Calu3 (cell line): ENCODE results near the gene MAS1. TPM values are rescaled to one million over a fixed set of nuclear protein-coding genes. Genes with fewer than 3 reads are reported as not detected.

Source experiments
- BruUV-seq: library from RNA; stranded (reverse); fragments of 400-500 nt; replicated peaks from 2 replicates; lab custom pipeline; 2021; lab: Mats Ljungman, UMichigan
- CTCF ChIA-PET: fragments of 300-600 bp; sonication (Branson Sonifier 250); formaldehyde crosslinking; loops from one replicate; lab custom pipeline; 2022; ENCODE audit warnings: antibody characterized with exemption; lab: Charles Lee
- DNase-seq: peaks from one replicate; pipeline ENCODE4 v3.0.0; 2022
- H3K27ac Mint-ChIP-seq: one replicate; pipeline ENCODE4 v1.8.0; 2022; ENCODE audit warnings: mixed read lengths; ENCODE audit not compliant: unreplicated experiment
- H3K27me3 Mint-ChIP-seq: one replicate; pipeline ENCODE4 v1.8.0; 2022; ENCODE audit warnings: mixed read lengths; ENCODE audit not compliant: unreplicated experiment
- H3K36me3 Mint-ChIP-seq: one replicate; pipeline ENCODE4 v1.8.0; 2022; ENCODE audit warnings: mild to moderate bottlenecking, moderate library complexity, mixed read lengths; ENCODE audit not compliant: insufficient read depth, unreplicated experiment
- H3K4me1 Mint-ChIP-seq: one replicate; pipeline ENCODE4 v1.8.0; 2022; ENCODE audit warnings: mild to moderate bottlenecking, low read depth, mixed read lengths; ENCODE audit not compliant: unreplicated experiment
- H3K4me3 Mint-ChIP-seq: one replicate; pipeline ENCODE4 v1.8.0; 2022; ENCODE audit warnings: mild to moderate bottlenecking, low read depth, moderate library complexity, mixed read lengths; ENCODE audit not compliant: unreplicated experiment
- H3K9me3 Mint-ChIP-seq: one replicate; pipeline ENCODE4 v1.8.0; 2022; ENCODE audit warnings: low read depth, mixed read lengths; ENCODE audit not compliant: unreplicated experiment
- intact Hi-C: fragments of 100-400 bp; cut with micrococcal nuclease; formaldehyde crosslinking; loops from one replicate; pipeline ENCODE4 v1.10.0; 2022; ENCODE audit not compliant: unreplicated experiment
- total RNA-seq: library from RNA; stranded (reverse); gene quantifications from 2 replicates; pipeline ENCODE4 v1.2.3, GENCODE V29; 2022
- TF ChIP-seq, protein P1 (sequence below): fragments of 200-600 bp; IDR thresholded peaks from one replicate; pipeline ENCODE4 v1.8.0; 2022; ENCODE audit warnings: antibody characterized with exemption; ENCODE audit not compliant: unreplicated experiment

Gene MAS1
- total RNA-seq, 1 experiment from 2014 or later: not detected

DNA sequence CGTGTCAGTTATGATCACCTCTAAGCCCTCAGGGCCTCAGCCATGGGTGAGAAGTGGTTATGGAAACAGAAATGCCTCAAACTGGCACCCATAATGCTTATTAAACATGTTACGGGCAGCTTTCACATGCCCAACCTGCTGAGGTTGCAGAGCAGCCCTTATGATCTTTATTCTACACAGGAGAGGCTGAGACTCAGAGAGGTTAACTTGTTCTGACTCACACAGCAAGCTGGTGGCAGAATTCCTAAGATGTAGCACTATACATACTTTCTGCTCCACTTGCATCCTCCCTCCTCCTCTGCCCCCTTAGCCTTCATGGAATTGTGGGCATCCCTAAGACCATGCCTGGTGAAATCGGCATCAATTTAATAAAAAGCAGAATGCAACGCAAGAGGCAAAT is 43.4 kb downstream of the MAS1 start:
- Mint-ChIP-seq H3K27ac (no peak overlapping the region), H3K4me3 (no peak overlapping the region), H3K4me1 (peaks cover 9% of the 10 kb centered on the region), H3K27me3 (no peaks in the 10 kb centered on the region), H3K9me3 (no peaks in the 10 kb centered on the region), H3K36me3 (no peaks in the 10 kb centered on the region)
- no TSS peak for BruUV-seq
- CTCF ChIA-PET: no interaction called here
- DNase-seq: no peak
- TF ChIP-seq, protein P1, sequence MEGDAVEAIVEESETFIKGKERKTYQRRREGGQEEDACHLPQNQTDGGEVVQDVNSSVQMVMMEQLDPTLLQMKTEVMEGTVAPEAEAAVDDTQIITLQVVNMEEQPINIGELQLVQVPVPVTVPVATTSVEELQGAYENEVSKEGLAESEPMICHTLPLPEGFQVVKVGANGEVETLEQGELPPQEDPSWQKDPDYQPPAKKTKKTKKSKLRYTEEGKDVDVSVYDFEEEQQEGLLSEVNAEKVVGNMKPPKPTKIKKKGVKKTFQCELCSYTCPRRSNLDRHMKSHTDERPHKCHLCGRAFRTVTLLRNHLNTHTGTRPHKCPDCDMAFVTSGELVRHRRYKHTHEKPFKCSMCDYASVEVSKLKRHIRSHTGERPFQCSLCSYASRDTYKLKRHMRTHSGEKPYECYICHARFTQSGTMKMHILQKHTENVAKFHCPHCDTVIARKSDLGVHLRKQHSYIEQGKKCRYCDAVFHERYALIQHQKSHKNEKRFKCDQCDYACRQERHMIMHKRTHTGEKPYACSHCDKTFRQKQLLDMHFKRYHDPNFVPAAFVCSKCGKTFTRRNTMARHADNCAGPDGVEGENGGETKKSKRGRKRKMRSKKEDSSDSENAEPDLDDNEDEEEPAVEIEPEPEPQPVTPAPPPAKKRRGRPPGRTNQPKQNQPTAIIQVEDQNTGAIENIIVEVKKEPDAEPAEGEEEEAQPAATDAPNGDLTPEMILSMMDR: no peak
- intact Hi-C loops: no loop called here

DNA sequence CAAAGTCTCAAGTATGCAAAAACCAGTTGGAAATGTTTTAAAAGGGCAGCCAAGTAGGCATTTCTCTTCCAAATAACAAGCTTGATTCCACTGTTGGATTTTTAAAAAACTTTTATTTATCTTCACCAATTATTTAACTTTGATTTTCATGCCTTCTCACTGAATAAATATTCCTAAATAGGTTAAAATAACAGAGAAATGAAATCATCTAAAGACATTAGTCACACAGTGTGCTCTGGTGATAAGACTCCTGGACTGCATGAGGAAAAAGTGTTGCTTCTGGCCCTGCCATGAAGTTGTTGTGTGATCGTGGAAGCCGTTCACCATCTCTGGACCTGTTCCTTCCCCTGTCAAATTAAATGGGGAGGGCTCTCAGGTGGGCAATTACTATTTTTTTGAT is 44.3 kb downstream of the MAS1 start:
- no peaks in the 10 kb centered on the region for H3K9me3 Mint-ChIP-seq
- H3K27me3 Mint-ChIP-seq: no peaks in the 10 kb centered on the region
- TF ChIP-seq, protein P1: no peak
- DNase-seq: no peak
- intact Hi-C loops: no loop called here
- CTCF ChIA-PET: no interaction called here
- H3K27ac Mint-ChIP-seq: no peak overlapping the region
- peaks cover under 1% of the 10 kb centered on the region for H3K4me1 Mint-ChIP-seq
- H3K4me3 Mint-ChIP-seq: no peak overlapping the region
- BruUV-seq: no TSS peak
- H3K36me3 Mint-ChIP-seq: no peaks in the 10 kb centered on the region

DNA sequence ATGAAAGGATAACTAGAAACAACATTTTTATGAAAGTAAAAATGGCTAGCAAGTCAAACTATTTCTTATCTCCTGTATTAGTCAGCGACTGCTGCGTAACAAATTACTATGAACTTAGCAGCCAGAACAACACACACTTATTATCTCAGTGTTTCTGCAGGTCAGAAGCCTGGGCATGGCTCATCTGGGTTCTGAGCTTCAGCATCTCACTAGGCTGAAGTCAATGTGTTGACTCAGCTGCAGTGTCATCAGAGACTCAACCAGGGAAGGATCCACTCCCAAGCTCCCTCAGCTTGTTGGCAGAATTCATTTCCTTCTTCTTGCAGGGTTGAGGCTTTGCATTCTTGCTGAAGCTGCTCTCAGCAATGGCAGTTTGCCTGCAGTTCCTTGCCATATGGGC is 44.8 kb downstream of the MAS1 start:
- Mint-ChIP-seq H3K4me1 (no peaks in the 10 kb centered on the region), H3K27me3 (no peaks in the 10 kb centered on the region), H3K4me3 (no peak overlapping the region), H3K9me3 (no peaks in the 10 kb centered on the region), H3K36me3 (no peaks in the 10 kb centered on the region), H3K27ac (no peak overlapping the region)
- TF ChIP-seq, protein P1: no peak
- CTCF ChIA-PET: no interaction called here
- no peak for DNase-seq
- BruUV-seq: no TSS peak
- intact Hi-C loops: no loop called here

DNA sequence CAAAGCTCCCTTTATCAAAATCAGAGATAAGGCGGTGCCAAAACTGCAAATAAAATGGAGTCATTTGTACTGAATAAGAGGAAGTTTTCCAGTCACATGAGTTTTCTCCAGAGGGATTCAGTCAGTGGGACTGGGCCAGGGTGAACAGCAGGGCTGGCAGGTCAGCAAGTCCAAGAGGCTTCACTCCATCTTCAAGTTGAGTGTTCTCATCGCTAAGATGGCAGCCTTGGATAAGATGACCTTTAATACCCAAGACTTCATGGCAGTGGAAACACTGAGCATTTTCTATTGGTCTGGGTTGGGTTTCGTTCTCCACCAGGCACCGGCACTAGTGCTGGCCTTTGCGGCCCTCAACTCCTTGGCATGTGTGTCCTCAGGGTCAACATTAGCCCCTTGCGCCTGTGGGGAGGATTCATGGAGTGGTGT is 48.8 kb downstream of the MAS1 start:
- intact Hi-C loops: loop anchor here (5.0 kb wide), 1 partner anchor 152 kb away; the partner anchor contains the start of gene TCP1

More for the DNA sequence above, 48.8 kb downstream of the MAS1 start:
- Mint-ChIP-seq H3K27me3 (peaks cover 24% of the 10 kb centered on the region), H3K36me3 (no peaks in the 10 kb centered on the region), H3K4me1 (no peaks in the 10 kb centered on the region), H3K9me3 (peaks cover 7% of the 10 kb centered on the region), H3K4me3 (no peak overlapping the region), H3K27ac (no peak overlapping the region)
- BruUV-seq: no TSS peak
- no peak for DNase-seq
- CTCF ChIA-PET: no interaction called here
- TF ChIP-seq, protein P1: no peak

Other genes with a start within 250 kb of the MAS1 start
- gene SOD2, start 197.7 kb upstream of the MAS1 start, total RNA-seq: 143 and 202 TPM in 2 replicates
- gene WTAP, start 163.5 kb upstream of the MAS1 start, total RNA-seq: 91.8 and 103 TPM in 2 replicates
- 92.3 and 108 TPM in 2 replicates for gene ACAT2, start 128.9 kb upstream of the MAS1 start, total RNA-seq
- gene TCP1, start 101.4 kb upstream of the MAS1 start, total RNA-seq: 311 and 357 TPM in 2 replicates
- 86.6 and 88.7 TPM in 2 replicates for gene MRPL18, start 100.5 kb upstream of the MAS1 start, total RNA-seq
- 0.52 and 0.71 TPM in 2 replicates for gene PNLDC1, start 90.7 kb upstream of the MAS1 start, total RNA-seq
- 109 and 127 TPM in 2 replicates for gene IGF2R, start 78.1 kb downstream of the MAS1 start, total RNA-seq
- 4.5 and 5.0 TPM in 2 replicates for gene SLC22A1, start 230.8 kb downstream of the MAS1 start, total RNA-seq